Mucosa of stomach (tissue), 1 donor: Measurements from ENCODE around the gene RRAS.

ENCODE experiments used
- H3K27me3 ChIP-seq: one replicate; pipeline ENCODE4 v1.7.0; 2013; ENCODE audit warnings: mild to moderate bottlenecking, low read length; ENCODE audit not compliant: control insufficient read depth, insufficient read depth
- H3K36me3 ChIP-seq: one replicate; pipeline ENCODE4 v1.7.0; 2013; ENCODE audit warnings: low read length; ENCODE audit not compliant: control insufficient read depth, insufficient read depth
- H3K4me1 ChIP-seq: one replicate; pipeline ENCODE4 v1.7.0; 2013; ENCODE audit warnings: mild to moderate bottlenecking, low read length; ENCODE audit not compliant: control insufficient read depth, insufficient read depth
- H3K4me3 ChIP-seq: one replicate; pipeline ENCODE4 v1.7.0; 2013; ENCODE audit warnings: low read length
- H3K9ac ChIP-seq: one replicate; pipeline ENCODE4 v1.7.0; 2013; ENCODE audit warnings: mild to moderate bottlenecking, low read length, moderate library complexity
- H3K9me3 ChIP-seq: one replicate; pipeline ENCODE4 v1.7.0; 2013; ENCODE audit warnings: mild to moderate bottlenecking, low read length, moderate library complexity; ENCODE audit not compliant: control insufficient read depth
- donor health status: Pancreatic carcinoma.

The RRAS gene

GRCh38 chr19:49657493-49658138, 17.7 kb upstream of the RRAS start:
- no peaks in the 10 kb centered on the region for H3K4me1 ChIP-seq
- H3K36me3 ChIP-seq: peaks cover 32% of the 10 kb centered on the region

GRCh38 chr19:49656456-49657109, 16.6 kb upstream of the RRAS start:
- Histone ChIP-seq H3K27me3 (no peaks in the 10 kb centered on the region), H3K9ac (no peak overlapping the region), H3K9me3 (no peaks in the 10 kb centered on the region), H3K4me1 (no peaks in the 10 kb centered on the region), H3K36me3 (peaks cover 28% of the 10 kb centered on the region), H3K4me3 (no peak overlapping the region)

More at GRCh38 chr19:49657493-49658138, 17.7 kb upstream of the RRAS start:
- Histone ChIP-seq H3K9me3 (no peaks in the 10 kb centered on the region), H3K4me3 (no peak overlapping the region), H3K27me3 (no peaks in the 10 kb centered on the region), H3K9ac (no peak overlapping the region)

GRCh38 chr19:49655570-49656455, 15.9 kb upstream of the RRAS start:
- Histone ChIP-seq H3K9ac (no peak overlapping the region), H3K36me3 (peaks cover 28% of the 10 kb centered on the region), H3K9me3 (no peaks in the 10 kb centered on the region), H3K27me3 (no peaks in the 10 kb centered on the region), H3K4me1 (no peaks in the 10 kb centered on the region), H3K4me3 (no peak overlapping the region)

- no peaks in the 10 kb centered on the region for H3K9me3 ChIP-seq
- no peak overlapping the region for H3K9ac ChIP-seq
- H3K36me3 ChIP-seq: peaks cover 25% of the 10 kb centered on the region
Observed at GRCh38 chr19:49654581-49654980, 14.6 kb upstream of the RRAS start.

GRCh38 chr19:49653466-49653806, 13.5 kb upstream of the RRAS start:
- Histone ChIP-seq H3K36me3 (peaks cover 14% of the 10 kb centered on the region), H3K4me3 (no peak overlapping the region), H3K27me3 (no peaks in the 10 kb centered on the region), H3K9me3 (no peaks in the 10 kb centered on the region), H3K4me1 (no peaks in the 10 kb centered on the region), H3K9ac (no peak overlapping the region)

More at GRCh38 chr19:49654581-49654980, 14.6 kb upstream of the RRAS start:
- Histone ChIP-seq H3K27me3 (no peaks in the 10 kb centered on the region), H3K4me3 (no peak overlapping the region), H3K4me1 (no peaks in the 10 kb centered on the region)

- Histone ChIP-seq H3K4me3 (no peak overlapping the region), H3K9me3 (no peaks in the 10 kb centered on the region), H3K27me3 (no peaks in the 10 kb centered on the region), H3K36me3 (peaks cover 11% of the 10 kb centered on the region), H3K9ac (no peak overlapping the region), H3K4me1 (no peaks in the 10 kb centered on the region)
Observed at GRCh38 chr19:49652551-49653465, 12.9 kb upstream of the RRAS start.

GRCh38 chr19:49651820-49652550, 12.0 kb upstream of the RRAS start:
- Histone ChIP-seq H3K27me3 (no peaks in the 10 kb centered on the region), H3K36me3 (peaks cover 11% of the 10 kb centered on the region), H3K4me3 (no peak overlapping the region), H3K9ac (no peak overlapping the region), H3K9me3 (no peaks in the 10 kb centered on the region), H3K4me1 (no peaks in the 10 kb centered on the region)

GRCh38 chr19:49651029-49651819, 11.3 kb upstream of the RRAS start:
- no peak overlapping the region for H3K4me3 ChIP-seq
- H3K9me3 ChIP-seq: no peaks in the 10 kb centered on the region
- no peaks in the 10 kb centered on the region for H3K27me3 ChIP-seq
- no peak overlapping the region for H3K9ac ChIP-seq
- no peaks in the 10 kb centered on the region for H3K4me1 ChIP-seq
- peaks cover 7% of the 10 kb centered on the region for H3K36me3 ChIP-seq

GRCh38 chr19:49646586-49646985, 6.6 kb upstream of the RRAS start:
- Histone ChIP-seq H3K36me3 (peaks cover 4% of the 10 kb centered on the region), H3K4me3 (no peak overlapping the region), H3K4me1 (peaks cover 12% of the 10 kb centered on the region), H3K27me3 (no peaks in the 10 kb centered on the region), H3K9ac (no peak overlapping the region), H3K9me3 (no peaks in the 10 kb centered on the region)

GRCh38 chr19:49645995-49646394, 6.1 kb upstream of the RRAS start:
- peaks cover 12% of the 10 kb centered on the region for H3K4me1 ChIP-seq
- no peaks in the 10 kb centered on the region for H3K9me3 ChIP-seq
- H3K9ac ChIP-seq: no peak overlapping the region
- no peak overlapping the region for H3K4me3 ChIP-seq
- H3K36me3 ChIP-seq: peaks cover 4% of the 10 kb centered on the region
- H3K27me3 ChIP-seq: no peaks in the 10 kb centered on the region
